Osteoblast (primary cell): ENCODE results near the gene ELMOD3. TPM values are rescaled to one million over a fixed set of nuclear protein-coding genes. Genes with fewer than 3 reads are reported as not detected.
"Not testable (repeated sequence)": the region's sequence is repeated elsewhere in the genome, so short reads cannot be mapped to it uniquely, and the experiment has no call there.

ENCODE experiments used
- DNase-seq: peaks from one replicate; pipeline ENCODE4 v3.0.0; 2011; ENCODE audit warnings: low spot score, mixed read lengths; ENCODE audit not compliant: insufficient read length; ENCODE audit errors: missing footprints
- H2AFZ ChIP-seq: 2 replicates; pipeline ENCODE4 v1.6.0; 2011; ENCODE audit warnings: mild to moderate bottlenecking, low read length
- H3K27ac ChIP-seq: 2 replicates; pipeline ENCODE4 v1.5.1; 2011; ENCODE audit warnings: mild to moderate bottlenecking, low read depth, low read length, moderate library complexity
- H3K27me3 ChIP-seq: 2 replicates; pipeline ENCODE4 v1.6.0; 2012; ENCODE audit warnings: mild to moderate bottlenecking, control low read depth, inconsistent platforms, low read length, moderate library complexity; ENCODE audit not compliant: insufficient read depth
- H3K36me3 ChIP-seq: 2 replicates; pipeline ENCODE4 v1.5.1; 2011; ENCODE audit warnings: mild to moderate bottlenecking, low read length, control low read depth, moderate library complexity; ENCODE audit not compliant: insufficient read depth
- H3K4me1 ChIP-seq: 2 replicates; pipeline ENCODE4 v1.5.1; 2011; ENCODE audit warnings: mild to moderate bottlenecking, low read length, control low read depth, moderate library complexity; ENCODE audit not compliant: insufficient read depth
- H3K4me2 ChIP-seq: 2 replicates; pipeline ENCODE4 v1.6.0; 2011; ENCODE audit warnings: mild to moderate bottlenecking, low read length; ENCODE audit not compliant: insufficient read depth
- H3K4me3 ChIP-seq: fragments of 200-600 bp; sonication (generic); 3 replicates; pipeline ENCODE4 v1.5.1; 2012; ENCODE audit warnings: mild to moderate bottlenecking, low read length, inconsistent platforms; ENCODE audit not compliant: insufficient read depth
- H3K79me2 ChIP-seq: 2 replicates; pipeline ENCODE4 v1.6.0; 2012; ENCODE audit warnings: mild to moderate bottlenecking, low read length, control low read depth, inconsistent platforms; ENCODE audit not compliant: insufficient read depth
- H3K9me3 ChIP-seq: 2 replicates; pipeline ENCODE4 v1.5.1; 2011; ENCODE audit warnings: low read depth, low read length, control low read depth
- H4K20me1 ChIP-seq: 2 replicates; pipeline ENCODE4 v1.6.0; 2012; ENCODE audit warnings: mild to moderate bottlenecking, low read length, control low read depth; ENCODE audit not compliant: insufficient read depth
- total RNA-seq: library from RNA; depleted of rRNA; stranded (reverse); fragments of >200 nt; gene quantifications from 2 replicates; pipeline ENCODE4 v1.2.3, GENCODE V29; 2012
- TF ChIP-seq, protein P1 (sequence below): IDR thresholded peaks from 2 replicates; pipeline ENCODE4 v1.5.1; 2011; ENCODE audit warnings: mild to moderate bottlenecking, low read depth, low read length, moderate library complexity; ENCODE audit errors: extremely low read depth

ELMOD3 gene
- total RNA-seq, 1 donor = 22.1 TPM

DNA sequence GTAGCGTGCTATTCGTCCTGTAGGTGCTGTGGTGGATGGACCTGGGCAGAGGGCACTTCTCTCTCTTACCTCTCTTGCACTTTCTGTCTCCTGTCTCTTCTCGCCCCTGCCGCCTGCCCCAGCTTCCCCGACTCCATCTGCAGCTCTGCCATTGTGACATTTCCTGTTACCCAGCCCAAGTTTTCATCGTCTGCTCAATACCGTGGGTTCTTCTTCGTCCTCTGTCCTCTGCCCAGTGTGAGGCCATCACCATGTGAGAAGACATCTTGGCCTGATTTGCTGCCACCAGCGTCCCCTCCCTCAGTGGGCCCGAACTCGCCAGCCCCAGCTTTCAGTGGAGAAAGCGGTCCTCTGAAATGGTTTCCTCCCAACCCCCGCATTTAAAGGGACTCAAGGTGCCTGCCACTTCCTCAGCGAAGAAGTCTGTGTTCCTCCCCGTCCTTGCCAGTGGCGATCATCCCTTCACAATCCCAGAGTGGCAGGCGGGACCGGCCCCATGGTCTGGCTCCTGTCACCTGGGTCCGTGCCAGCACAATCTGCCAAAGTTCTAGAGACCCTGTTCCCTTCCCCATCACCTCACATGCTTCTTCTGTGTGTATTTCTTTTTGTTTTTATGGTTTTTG is 44.8 kb upstream of the ELMOD3 start:
- H3K27me3 ChIP-seq = no peaks in the 10 kb centered on the region
- no peak overlapping the region for H3K27ac ChIP-seq
- H3K4me3 ChIP-seq = no peak overlapping the region
- H4K20me1 ChIP-seq = peaks cover 5% of the 10 kb centered on the region
- no peaks in the 10 kb centered on the region for H3K79me2 ChIP-seq
- H2AFZ ChIP-seq = no peak overlapping the region
- H3K4me2 ChIP-seq = no peak overlapping the region
- no peak for DNase-seq
- TF ChIP-seq, protein P1, sequence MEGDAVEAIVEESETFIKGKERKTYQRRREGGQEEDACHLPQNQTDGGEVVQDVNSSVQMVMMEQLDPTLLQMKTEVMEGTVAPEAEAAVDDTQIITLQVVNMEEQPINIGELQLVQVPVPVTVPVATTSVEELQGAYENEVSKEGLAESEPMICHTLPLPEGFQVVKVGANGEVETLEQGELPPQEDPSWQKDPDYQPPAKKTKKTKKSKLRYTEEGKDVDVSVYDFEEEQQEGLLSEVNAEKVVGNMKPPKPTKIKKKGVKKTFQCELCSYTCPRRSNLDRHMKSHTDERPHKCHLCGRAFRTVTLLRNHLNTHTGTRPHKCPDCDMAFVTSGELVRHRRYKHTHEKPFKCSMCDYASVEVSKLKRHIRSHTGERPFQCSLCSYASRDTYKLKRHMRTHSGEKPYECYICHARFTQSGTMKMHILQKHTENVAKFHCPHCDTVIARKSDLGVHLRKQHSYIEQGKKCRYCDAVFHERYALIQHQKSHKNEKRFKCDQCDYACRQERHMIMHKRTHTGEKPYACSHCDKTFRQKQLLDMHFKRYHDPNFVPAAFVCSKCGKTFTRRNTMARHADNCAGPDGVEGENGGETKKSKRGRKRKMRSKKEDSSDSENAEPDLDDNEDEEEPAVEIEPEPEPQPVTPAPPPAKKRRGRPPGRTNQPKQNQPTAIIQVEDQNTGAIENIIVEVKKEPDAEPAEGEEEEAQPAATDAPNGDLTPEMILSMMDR = no peak
- peaks cover 10% of the 10 kb centered on the region for H3K4me1 ChIP-seq
- H3K36me3 ChIP-seq = peaks cover 32% of the 10 kb centered on the region
- no peaks in the 10 kb centered on the region for H3K9me3 ChIP-seq

DNA sequence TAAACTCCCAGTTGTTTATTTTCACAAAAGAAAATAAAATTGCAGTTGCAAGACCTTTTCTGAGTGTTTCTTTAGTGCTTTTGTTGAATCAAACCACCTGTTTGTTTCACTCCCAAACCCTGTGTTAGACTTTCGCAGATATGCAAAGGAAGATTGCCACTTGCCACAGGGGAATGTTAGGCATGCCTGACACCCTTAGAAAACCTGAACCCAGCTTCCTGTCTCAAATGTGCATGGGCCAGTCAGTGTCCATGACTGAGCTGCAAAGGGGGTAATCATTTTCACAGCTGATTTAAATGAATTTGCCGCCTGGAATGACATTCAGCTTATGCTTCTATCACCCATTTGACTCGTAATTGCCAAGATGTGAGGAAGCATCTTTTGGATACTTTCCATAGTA is 44.2 kb upstream of the ELMOD3 start:
- Histone ChIP-seq H2AFZ (no peak overlapping the region), H3K4me3 (no peak overlapping the region), H3K27ac (no peak overlapping the region), H4K20me1 (peaks cover 7% of the 10 kb centered on the region), H3K4me2 (no peak overlapping the region), H3K27me3 (no peaks in the 10 kb centered on the region), H3K4me1 (peaks cover 10% of the 10 kb centered on the region), H3K79me2 (no peaks in the 10 kb centered on the region), H3K36me3 (peaks cover 37% of the 10 kb centered on the region), H3K9me3 (no peaks in the 10 kb centered on the region)
- TF ChIP-seq, protein P1 = no peak
- DNase-seq = no peak

GRCh38 chr2:85312404-85312803 is 42.2 kb upstream of the ELMOD3 start:
- TF ChIP-seq, protein P1 = no peak
- peak; percentile 93 for DNase-seq
- H4K20me1 ChIP-seq = peaks cover 8% of the 10 kb centered on the region
- H3K4me2 ChIP-seq = no peak overlapping the region
- peak overlapping the region; percentile 95 for H3K27ac ChIP-seq
- no peak overlapping the region for H2AFZ ChIP-seq
- H3K4me1 ChIP-seq = peaks cover 10% of the 10 kb centered on the region
- peaks cover 41% of the 10 kb centered on the region for H3K36me3 ChIP-seq
- no peak overlapping the region for H3K4me3 ChIP-seq
- H3K79me2 ChIP-seq = peaks cover 5% of the 10 kb centered on the region
- no peaks in the 10 kb centered on the region for H3K9me3 ChIP-seq
- no peaks in the 10 kb centered on the region for H3K27me3 ChIP-seq

DNA sequence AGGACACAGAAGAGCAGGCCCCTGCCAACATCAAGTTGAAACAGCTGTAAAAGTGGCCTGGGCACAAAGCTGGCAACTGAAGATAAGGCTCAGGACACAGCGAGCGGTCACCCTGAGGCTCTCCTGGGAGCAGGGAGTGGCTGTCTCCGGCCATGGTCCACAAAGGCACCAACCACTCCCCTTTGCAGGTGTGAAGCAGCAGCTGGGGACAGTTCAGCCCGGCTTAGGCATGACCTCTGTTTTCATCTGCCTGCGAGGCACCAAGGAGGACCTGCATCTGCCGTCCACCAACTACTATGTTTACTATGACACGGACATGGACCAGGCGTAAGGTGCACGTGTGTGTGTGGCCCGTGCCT is 39.7 kb upstream of the ELMOD3 start:
- H3K9me3 ChIP-seq = no peaks in the 10 kb centered on the region
- peaks cover 20% of the 10 kb centered on the region for H3K79me2 ChIP-seq
- H4K20me1 ChIP-seq = peaks cover 24% of the 10 kb centered on the region
- peaks cover 21% of the 10 kb centered on the region for H3K4me1 ChIP-seq
- H3K27ac ChIP-seq = peak overlapping the region; percentile 66
- H2AFZ ChIP-seq = no peak overlapping the region
- no peak overlapping the region for H3K4me2 ChIP-seq
- no peaks in the 10 kb centered on the region for H3K27me3 ChIP-seq
- TF ChIP-seq, protein P1 = no peak
- H3K4me3 ChIP-seq = no peak overlapping the region
- peaks cover 46% of the 10 kb centered on the region for H3K36me3 ChIP-seq
- no peak for DNase-seq

GRCh38 chr2:85315921-85316320 is 38.6 kb upstream of the ELMOD3 start:
- H2AFZ ChIP-seq, H3K27ac ChIP-seq, DNase-seq, H3K4me3 ChIP-seq, H3K27me3 ChIP-seq, H3K4me2 ChIP-seq, H3K9me3 ChIP-seq: not testable (repeated sequence)
- H4K20me1 ChIP-seq = peaks cover 30% of the 10 kb centered on the region
- peaks cover 21% of the 10 kb centered on the region for H3K4me1 ChIP-seq
- H3K79me2 ChIP-seq = peaks cover 30% of the 10 kb centered on the region
- peaks cover 53% of the 10 kb centered on the region for H3K36me3 ChIP-seq
